NB4 (cell line): ENCODE data around the gene ADIPOR1.
"Not testable (repeated sequence)": the region's sequence is repeated elsewhere in the genome, so short reads cannot be mapped to it uniquely, and the experiment has no call there.

Experiments
- MYC ChIP-seq: IDR thresholded peaks from 2 replicates; pipeline ENCODE4 v1.6.1; 2011; ENCODE audit warnings: low read depth, low read length
- TF ChIP-seq, protein P1 (sequence below): IDR thresholded peaks from one replicate; pipeline ENCODE4 v1.5.1; 2012; ENCODE audit warnings: low read depth, low read length

DNA sequence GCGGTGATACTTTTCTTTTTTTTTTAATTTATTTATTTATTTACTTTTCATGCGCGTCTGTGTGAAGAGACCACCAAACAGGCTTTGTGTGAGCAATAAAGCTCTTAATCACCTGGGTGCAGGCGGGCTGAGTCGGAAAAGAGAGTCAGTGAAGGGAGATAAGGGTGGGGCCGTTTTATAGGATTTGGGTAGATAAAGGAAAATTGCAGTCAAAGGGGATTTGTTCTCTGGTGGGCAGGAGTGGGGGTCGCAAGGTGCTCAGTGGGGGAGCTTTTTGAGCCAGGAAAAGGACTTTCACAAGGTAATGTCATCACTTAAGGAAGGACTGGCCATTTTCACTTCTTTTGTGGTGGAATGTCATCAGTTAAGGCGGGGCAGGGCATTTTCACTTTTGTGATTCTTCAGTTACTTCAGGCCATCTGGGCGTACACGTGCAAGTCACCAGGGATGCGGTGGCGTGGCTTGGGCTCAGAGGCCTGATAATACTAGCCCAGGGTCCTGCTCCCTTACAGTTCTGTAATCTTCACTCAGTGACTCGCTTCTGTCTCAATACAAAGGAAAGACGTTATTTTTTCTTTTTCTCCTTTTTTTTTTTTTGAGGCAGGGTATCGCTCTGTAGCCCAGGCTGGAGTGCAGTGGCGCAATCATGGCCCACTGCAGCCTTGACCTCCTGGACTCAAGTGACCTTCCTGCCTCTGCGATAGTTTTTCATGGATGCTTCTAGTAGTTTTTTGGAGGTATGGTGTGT is 47.5 kb upstream of the ADIPOR1 start:
- 0 out of 2 replicates have a peak, but pooled peaks have one; percentile 12 for TF ChIP-seq MYC
- TF ChIP-seq, protein P1, sequence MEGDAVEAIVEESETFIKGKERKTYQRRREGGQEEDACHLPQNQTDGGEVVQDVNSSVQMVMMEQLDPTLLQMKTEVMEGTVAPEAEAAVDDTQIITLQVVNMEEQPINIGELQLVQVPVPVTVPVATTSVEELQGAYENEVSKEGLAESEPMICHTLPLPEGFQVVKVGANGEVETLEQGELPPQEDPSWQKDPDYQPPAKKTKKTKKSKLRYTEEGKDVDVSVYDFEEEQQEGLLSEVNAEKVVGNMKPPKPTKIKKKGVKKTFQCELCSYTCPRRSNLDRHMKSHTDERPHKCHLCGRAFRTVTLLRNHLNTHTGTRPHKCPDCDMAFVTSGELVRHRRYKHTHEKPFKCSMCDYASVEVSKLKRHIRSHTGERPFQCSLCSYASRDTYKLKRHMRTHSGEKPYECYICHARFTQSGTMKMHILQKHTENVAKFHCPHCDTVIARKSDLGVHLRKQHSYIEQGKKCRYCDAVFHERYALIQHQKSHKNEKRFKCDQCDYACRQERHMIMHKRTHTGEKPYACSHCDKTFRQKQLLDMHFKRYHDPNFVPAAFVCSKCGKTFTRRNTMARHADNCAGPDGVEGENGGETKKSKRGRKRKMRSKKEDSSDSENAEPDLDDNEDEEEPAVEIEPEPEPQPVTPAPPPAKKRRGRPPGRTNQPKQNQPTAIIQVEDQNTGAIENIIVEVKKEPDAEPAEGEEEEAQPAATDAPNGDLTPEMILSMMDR, result not testable (repeated sequence)
